Osteocyte (in vitro differentiated cells): Measurements from ENCODE around the gene HEATR5B. TPM values are rescaled to one million over a fixed set of nuclear protein-coding genes. Genes with fewer than 3 reads are reported as not detected.
"Not testable (repeated sequence)": the region's sequence is repeated elsewhere in the genome, so short reads cannot be mapped to it uniquely, and the experiment has no call there.

Source experiments
- DNase-seq: peaks from one replicate; pipeline ENCODE4 v3.0.0; 2021; ENCODE audit warnings: mixed read lengths; ENCODE audit not compliant: unreplicated experiment; ENCODE audit errors: extremely low spot score
- H3K27ac Mint-ChIP-seq: one replicate; pipeline ENCODE4 v1.8.0; 2021; ENCODE audit warnings: mild to moderate bottlenecking, mixed read lengths; ENCODE audit not compliant: unreplicated experiment
- H3K27me3 Mint-ChIP-seq: one replicate; pipeline ENCODE4 v1.8.0; 2021; ENCODE audit warnings: mixed read lengths; ENCODE audit not compliant: unreplicated experiment
- H3K36me3 Mint-ChIP-seq: one replicate; pipeline ENCODE4 v1.8.0; 2021; ENCODE audit warnings: mixed read lengths; ENCODE audit not compliant: unreplicated experiment
- H3K4me1 Mint-ChIP-seq: one replicate; pipeline ENCODE4 v1.8.0; 2021; ENCODE audit warnings: mixed read lengths; ENCODE audit not compliant: unreplicated experiment
- H3K4me3 Mint-ChIP-seq: one replicate; pipeline ENCODE4 v1.8.0; 2021; ENCODE audit warnings: mild to moderate bottlenecking, moderate library complexity, mixed read lengths; ENCODE audit not compliant: unreplicated experiment
- H3K9me3 Mint-ChIP-seq: one replicate; pipeline ENCODE4 v1.8.0; 2021; ENCODE audit warnings: mixed read lengths; ENCODE audit not compliant: unreplicated experiment
- CTCF ChIP-seq: fragments of 200-600 bp; sonication (generic); IDR thresholded peaks from 2 replicates; pipeline ENCODE4 v1.5.0; 2021; ENCODE audit warnings: antibody characterized with exemption, mild to moderate bottlenecking, moderate library complexity
- total RNA-seq: library from RNA; stranded (reverse); gene quantifications from 2 replicates; pipeline ENCODE4 v1.2.1, GENCODE V29; 2021

HEATR5B gene
- total RNA-seq, 1 donor from 2014 or later: 18.1 TPM

GRCh38 chr2:37005118-37005868, 78.9 kb downstream of the HEATR5B start:
- H3K9me3 Mint-ChIP-seq: no peaks in the 10 kb centered on the region
- no peaks in the 10 kb centered on the region for H3K4me1 Mint-ChIP-seq
- H3K4me3 Mint-ChIP-seq: no peak overlapping the region
- no peak for DNase-seq
- no peak overlapping the region for H3K27ac Mint-ChIP-seq
- peaks cover 38% of the 10 kb centered on the region for H3K36me3 Mint-ChIP-seq
- peak; percentile 53 for TF ChIP-seq CTCF
- no peaks in the 10 kb centered on the region for H3K27me3 Mint-ChIP-seq

DNA sequence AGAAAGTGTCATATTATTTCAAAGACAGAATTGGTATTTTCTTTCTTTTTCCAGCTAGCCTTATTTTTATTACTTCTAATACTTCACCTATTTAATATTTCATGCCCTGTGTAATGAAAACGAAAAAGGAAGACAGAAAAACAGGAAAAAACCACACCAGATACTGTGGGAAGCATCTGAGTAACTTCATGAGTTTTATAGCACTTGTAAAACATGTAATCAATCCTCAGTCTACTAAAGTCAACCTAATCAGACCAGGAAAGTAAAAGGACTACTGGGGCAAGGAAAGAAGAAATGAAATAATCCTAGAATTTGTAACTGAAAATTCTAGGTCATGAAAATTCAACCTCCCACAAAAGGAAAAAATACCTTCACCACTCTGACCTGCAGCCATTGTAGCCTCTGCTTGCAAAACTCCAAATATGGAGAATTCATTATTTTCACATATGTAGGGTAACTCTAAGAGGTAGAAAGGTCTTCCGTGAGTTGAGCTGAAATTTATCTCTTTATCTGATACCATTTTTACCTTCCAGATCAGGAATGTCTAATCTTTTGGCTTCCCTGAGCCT, 83.1 kb downstream of the HEATR5B start:
- Mint-ChIP-seq H3K4me3 (no peak overlapping the region), H3K27me3 (no peaks in the 10 kb centered on the region), H3K4me1 (no peaks in the 10 kb centered on the region), H3K9me3 (no peaks in the 10 kb centered on the region), H3K27ac (no peak overlapping the region), H3K36me3 (peaks cover 45% of the 10 kb centered on the region)
- no peak for TF ChIP-seq CTCF
- DNase-seq: no peak

DNA sequence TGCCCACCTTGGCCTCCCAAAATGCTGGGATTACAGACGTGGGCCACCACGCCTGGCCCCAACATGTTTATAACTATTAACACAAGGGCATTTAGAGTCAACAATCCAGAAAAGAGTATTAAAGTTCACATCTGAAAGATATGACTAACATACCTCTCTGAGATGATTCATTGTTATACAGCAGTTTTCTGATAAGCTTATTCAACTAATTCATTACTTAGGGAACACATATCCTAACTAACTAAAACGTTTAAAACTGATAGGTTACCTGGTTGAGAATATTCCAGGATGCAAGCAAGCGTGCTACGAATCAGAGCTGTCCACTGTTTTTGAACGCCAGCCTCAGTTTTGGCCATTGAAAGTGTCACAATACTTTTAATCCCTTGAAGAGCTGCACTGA, 83.9 kb downstream of the HEATR5B start:
- H3K4me3 Mint-ChIP-seq: no peak overlapping the region
- peaks cover 40% of the 10 kb centered on the region for H3K36me3 Mint-ChIP-seq
- H3K27ac Mint-ChIP-seq: no peak overlapping the region
- DNase-seq: no peak
- H3K27me3 Mint-ChIP-seq: no peaks in the 10 kb centered on the region
- no peaks in the 10 kb centered on the region for H3K9me3 Mint-ChIP-seq
- H3K4me1 Mint-ChIP-seq: no peaks in the 10 kb centered on the region
- no peak for TF ChIP-seq CTCF

DNA sequence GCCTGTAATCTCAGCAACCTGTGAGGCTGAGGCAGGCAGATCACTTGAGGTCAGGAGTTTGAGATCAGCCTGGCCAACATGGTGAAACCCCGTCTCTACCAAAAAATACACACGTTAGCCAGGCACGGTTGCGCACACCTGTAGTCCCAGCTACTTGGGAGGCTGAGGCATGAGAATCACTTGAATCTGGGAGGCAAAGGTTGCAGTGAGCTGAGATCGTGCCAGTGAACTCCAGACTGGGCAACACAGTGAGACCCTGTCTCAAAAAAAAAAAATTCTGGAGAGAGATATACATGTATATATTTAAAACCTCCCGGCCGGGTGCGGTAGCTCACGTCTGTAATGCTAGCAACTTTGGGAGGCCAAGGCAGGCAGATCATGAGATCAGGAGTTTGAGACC, 84.8 kb downstream of the HEATR5B start:
- H3K27ac Mint-ChIP-seq, H3K4me1 Mint-ChIP-seq, H3K9me3 Mint-ChIP-seq, H3K4me3 Mint-ChIP-seq, DNase-seq, H3K27me3 Mint-ChIP-seq: not testable (repeated sequence)
- H3K36me3 Mint-ChIP-seq: peaks cover 32% of the 10 kb centered on the region

- no peaks in the 10 kb centered on the region for H3K4me1 Mint-ChIP-seq
- H3K27me3 Mint-ChIP-seq: no peaks in the 10 kb centered on the region
- no peak overlapping the region for H3K27ac Mint-ChIP-seq
- DNase-seq: no peak
- no peak for TF ChIP-seq CTCF
- no peaks in the 10 kb centered on the region for H3K9me3 Mint-ChIP-seq
- no peak overlapping the region for H3K4me3 Mint-ChIP-seq
- H3K36me3 Mint-ChIP-seq: peaks cover 23% of the 10 kb centered on the region
Observed at GRCh38 chr2:36993841-36994620, 90.1 kb downstream of the HEATR5B start.
